GM21723 (cell line): Measurements from ENCODE around the gene MYO1B.

ENCODE experiments used
- ATAC-seq: cut with Tn5 transposase; IDR thresholded peaks from one replicate; pipeline ENCODE4 v1.9.1; 2021; ENCODE audit warnings: mild to moderate bottlenecking, moderate library complexity; ENCODE audit not compliant: unreplicated experiment

Gene MYO1B

GRCh38 chr2:191225690-191226089 lies 19.5 kb upstream of the MYO1B start:
- no peak for ATAC-seq

GRCh38 chr2:191226196-191226595 lies 19.0 kb upstream of the MYO1B start:
- ATAC-seq, result no peak

DNA sequence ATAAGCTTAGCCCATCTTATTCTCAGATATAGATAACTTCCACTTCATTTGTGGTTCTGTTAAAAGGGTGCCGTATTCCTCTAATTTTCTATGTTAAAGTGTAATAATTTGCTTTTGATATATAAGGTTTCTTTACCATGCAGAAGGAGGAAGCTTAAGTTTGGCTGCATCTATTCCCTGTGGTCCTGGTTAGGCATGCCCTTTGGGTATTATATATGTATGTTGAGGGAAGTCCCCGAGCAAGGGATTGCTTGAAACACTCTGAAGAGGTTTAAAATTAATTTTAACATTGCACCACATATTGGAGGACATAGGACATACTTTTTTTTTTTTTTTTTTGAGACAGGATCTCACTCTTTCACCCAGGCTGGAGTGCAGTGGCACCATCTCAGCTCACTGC lies 16.9 kb upstream of the MYO1B start:
- ATAC-seq, result no peak

DNA sequence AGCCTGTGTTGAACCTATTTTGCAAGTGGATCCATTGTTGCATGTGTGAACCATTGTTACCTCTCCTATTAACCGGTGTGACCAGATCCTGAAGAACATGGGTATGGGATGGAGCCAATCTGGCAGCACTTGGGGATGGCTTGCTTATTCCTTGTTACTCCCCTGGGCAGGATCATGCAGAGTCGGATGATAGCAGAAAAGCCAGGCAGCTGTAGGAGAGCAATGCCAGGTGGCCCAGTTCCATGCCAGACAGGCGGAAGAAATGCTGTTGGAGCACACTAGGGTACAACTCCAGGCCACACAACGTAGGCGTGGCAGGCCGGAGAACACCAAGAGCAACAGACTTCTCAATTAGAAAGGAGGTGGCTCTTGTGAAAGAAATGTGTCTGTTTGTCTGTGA lies 16.3 kb upstream of the MYO1B start:
- no peak for ATAC-seq

DNA sequence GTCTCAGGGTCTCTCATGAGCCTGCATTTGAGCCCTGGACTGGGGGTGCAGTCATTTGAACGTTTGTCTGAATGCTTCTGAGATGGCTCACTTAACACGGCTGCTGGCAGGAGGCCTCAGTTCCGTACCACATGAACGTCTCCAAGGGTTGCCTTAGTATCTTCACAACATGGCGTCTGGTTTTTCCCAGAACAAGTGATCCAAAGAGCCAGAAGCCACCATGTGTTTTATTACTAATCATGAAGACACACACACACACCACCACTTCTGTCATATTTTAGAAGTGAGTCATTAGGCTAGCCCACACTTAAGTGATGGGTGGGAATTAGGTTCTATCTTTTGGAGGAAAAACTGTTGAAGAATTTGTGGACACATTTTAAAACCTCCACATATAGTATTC lies 15.0 kb upstream of the MYO1B start:
- no peak for ATAC-seq

DNA sequence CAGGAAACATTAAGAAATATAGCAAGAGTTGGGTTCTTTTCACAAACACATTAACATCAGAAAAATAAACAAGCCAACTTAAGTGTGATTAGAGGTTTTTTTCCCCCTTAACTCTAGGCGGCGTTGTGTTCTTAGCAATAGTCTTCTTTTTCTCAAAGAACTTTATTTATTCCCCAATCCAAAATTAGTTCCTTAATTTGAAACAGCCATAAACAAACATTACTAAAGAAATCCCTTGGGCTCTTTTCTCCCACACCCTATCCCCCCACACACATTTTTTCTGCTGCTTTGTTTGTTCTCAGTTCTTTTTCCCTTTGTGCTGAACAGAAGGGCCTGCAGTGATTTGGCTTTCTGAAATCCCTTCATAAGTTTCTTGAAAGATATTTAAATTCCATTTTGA lies 13.2 kb upstream of the MYO1B start:
- ATAC-seq, result no peak

DNA sequence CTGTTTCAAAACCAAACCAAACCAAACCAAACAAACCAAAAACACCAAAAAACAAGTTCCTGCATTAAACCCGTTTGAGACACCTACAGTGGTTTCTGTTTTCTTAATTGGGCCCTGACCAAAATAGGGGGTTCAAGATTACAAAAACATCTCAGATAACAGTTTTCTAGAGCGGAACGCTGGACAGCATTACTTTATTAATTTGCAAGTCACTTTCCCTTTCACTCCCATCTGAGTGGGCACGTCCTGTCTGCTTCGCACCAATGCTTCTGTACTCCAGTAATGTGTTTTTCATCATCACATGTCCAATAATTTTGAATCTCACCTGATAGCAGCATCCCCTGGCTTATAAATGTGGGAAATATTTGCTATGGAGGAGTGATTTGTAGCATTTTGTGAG lies 11.7 kb upstream of the MYO1B start:
- ATAC-seq, result no peak

GRCh38 chr2:191234376-191234775 lies 10.8 kb upstream of the MYO1B start:
- ATAC-seq, result no peak

DNA sequence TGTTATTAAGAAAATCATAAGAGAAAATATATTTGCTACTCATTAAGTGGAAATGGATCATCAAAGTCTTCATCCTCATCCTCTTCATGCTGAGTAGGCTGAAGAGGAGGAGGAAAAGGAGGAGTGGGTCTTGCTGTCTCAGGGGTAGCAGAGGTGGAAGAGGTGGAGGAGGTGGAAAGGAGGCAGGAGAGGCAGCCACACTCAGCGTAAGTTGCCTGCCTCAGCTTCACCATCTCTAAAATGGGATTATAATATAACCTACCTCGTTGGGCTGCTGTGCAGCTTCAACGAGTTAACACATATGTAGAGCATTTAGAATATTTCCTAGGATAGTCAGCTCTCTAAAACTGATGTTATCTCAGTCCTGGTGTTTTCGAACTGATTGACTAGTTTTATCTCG lies 4.3 kb upstream of the MYO1B start:
- no peak for ATAC-seq

- ATAC-seq, result no peak
Observed at GRCh38 chr2:191241418-191241817, 3.8 kb upstream of the MYO1B start.

DNA sequence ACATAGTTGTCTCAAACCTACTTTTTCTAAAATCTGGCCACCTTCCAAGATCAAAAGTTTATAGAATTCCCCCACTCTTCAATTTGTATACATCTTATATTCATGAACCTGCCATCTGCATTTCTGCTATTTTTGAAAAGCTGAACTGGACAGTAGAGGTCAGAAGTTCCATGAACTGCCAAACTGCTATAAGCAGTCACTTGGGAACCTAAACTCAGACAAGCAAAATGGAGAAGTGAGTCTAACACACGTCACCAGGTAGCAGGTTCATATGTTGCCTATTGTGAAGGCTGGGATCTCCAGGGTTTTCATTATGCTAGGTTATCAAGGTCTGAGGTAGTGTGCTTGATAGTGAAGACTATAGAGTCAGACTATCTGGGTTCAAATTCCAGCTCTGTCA lies 2.0 kb upstream of the MYO1B start:
- ATAC-seq, result peak; percentile 48

- no peak for ATAC-seq
Observed at GRCh38 chr2:191244350-191244749, 854 bp upstream of the MYO1B start.

DNA sequence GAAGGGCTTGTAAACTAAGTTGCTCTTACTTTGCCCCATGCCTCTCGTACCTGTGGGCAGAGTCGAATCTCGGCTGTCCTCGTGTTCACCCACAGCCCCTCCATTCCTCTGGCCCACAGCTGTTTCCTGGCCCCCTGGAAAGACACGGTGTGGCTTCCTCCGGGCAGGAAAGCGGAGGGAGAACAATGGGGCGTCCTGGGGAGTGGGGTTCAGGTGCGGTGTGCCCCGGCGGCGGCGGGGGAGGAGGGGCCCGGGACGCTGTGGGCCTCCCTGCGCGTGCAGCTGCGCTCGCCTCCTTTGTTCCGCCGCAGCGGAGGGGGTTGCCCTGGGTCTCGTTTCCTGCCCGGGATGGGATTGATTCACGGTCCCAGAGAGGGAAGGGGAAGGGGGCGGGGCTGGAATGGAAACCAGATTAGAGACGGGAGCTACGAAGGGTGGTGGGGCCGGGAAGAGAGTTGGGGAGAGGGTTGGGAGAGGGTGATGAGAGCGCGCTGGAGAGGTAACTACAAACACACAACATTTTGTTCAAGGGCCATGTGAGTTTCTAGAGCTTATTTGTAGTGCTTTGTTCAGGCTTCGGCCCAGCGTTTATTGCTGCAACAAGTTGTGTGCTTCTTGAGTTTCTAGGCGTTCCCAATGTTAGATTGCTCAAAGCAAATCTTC lies 796 bp downstream of the MYO1B start:
- ATAC-seq, result no peak

GRCh38 chr2:191246820-191247380 lies 1.7 kb downstream of the MYO1B start:
- no peak for ATAC-seq

DNA sequence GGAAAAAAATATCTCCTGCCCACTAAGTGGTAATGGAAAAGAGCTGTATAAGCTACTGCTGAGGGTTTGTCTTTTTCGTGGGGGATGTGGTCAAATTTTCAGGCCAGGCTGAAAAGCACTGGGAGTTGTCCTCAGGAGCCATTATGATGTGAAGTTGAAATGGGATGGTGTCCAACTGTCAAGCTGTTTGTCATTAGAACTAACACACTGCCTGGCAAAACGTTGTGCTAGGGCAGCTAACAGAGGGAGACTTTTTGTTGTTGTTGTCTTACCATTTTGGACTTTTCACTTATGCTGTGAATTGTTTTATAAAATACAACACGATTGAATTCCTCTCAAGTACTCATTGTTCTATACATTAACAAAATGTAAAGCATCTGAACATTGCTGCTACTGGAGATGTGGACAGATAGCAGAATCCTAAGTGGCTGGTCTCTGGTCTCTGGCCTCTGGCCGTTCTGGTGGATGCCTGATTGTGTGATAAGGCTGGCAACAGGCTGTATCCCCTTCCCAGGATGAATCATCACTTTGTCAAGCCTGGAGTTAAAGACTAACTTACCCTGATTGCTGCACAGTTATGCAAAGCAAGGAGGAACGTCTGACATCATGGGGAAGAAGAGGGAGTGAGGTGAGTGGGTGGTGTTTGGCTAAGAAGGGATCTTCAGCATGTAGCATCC lies 2.3 kb downstream of the MYO1B start:
- no peak for ATAC-seq

GRCh38 chr2:191249156-191249813 lies 4.1 kb downstream of the MYO1B start:
- ATAC-seq, result no peak

- ATAC-seq, result no peak
Observed at GRCh38 chr2:191250400-191250799, 5.2 kb downstream of the MYO1B start.

DNA sequence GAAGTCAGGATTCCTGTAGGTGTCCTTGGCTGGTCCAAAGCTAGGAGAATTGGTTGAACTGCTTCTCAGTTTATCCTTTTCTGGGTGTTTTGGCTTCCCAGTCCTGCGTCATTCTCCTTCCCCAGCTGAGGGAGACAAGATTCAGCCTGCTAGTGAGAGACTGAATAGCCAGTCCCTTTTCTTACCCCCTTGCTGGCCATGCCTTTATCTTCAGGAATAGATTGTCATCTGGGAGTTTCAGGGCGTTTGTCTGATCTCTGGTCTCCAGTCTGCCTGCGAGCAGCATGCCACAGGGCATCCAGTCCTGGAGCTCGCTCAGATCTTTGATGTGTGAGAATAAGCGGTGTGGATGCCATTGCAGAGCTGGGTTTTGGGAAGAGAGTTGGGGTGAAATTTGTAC lies 5.8 kb downstream of the MYO1B start:
- ATAC-seq, result no peak

- ATAC-seq, result no peak
Observed at GRCh38 chr2:191252699-191253098, 7.5 kb downstream of the MYO1B start.

DNA sequence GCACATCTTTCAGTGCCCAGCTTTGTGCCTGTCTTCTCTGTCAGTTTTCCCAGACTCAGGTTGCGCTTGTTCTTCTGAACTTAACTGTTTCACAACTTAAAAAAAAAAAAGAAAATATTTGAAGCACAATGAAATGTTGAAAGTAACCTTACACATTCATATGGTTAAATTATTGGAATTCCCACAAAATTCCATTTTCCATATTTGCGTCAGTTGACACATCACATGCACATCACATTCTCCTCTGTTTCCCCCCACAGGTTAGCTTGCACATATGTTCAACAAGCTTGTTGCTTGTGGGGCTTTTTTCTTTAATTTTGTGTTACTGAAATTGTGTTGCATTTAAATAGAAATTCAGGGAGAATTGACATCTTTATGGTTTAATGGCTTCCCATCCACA lies 8.3 kb downstream of the MYO1B start:
- no peak for ATAC-seq

DNA sequence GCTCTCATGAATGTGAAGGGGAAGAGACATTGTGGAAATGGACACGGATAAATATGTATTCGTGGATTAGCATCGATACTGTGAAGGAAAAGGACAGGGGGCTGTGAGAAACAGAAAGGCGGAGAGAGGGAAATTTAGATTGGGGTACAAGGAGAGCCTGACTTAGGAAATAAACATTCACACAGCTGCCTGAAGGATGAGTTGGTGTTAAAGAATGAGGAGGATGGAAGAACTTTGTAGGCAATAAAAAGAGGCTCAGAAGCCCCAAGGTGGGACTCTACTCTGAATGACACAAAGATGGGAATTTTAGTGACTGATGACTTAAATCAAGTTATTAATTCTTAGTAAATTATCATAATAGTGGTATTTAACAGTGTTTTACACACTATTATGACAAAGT lies 10.1 kb downstream of the MYO1B start:
- ATAC-seq, result no peak

DNA sequence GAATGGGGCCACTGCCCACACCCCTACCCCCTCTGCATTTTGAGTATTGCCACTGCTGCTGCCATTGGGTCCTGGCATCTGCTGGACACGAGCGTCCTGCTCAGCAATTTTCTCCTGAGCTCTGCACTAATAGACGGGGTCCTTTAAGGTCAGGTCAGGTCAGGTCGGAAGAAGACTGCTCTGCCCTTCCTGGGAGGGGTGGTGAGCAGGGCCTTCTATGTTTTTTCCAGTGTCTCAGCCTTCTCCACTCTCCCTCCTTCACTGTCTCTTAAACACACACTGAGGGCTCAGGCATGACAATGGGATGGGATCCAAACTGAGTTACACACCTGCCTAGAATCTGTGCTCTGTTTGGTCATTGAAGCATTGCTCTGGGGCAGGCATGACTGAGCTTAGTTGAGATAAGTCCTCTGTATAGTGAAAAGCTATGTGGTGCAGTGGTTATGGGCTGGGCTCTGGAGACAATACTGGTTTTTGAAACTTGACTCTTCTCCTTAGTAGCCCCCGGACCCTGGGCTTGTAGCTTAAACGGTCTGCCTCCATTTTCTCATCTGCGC lies 10.6 kb downstream of the MYO1B start:
- ATAC-seq, result no peak
